Adrenal gland (tissue), 12 donors: ENCODE measurements around the gene IGF2BP2. TPM values are rescaled to one million over a fixed set of nuclear protein-coding genes. Genes with fewer than 3 reads are reported as not detected.

Experiments used
- DNase-seq, 7 donors: peaks; one replicate each; pipeline ENCODE4 v3.0.0-alpha.2; 2019 to 2020
- H3K27ac ChIP-seq, 5 donors: fragments of 200-600 bp; sonication (generic) in 4 of 5; 1 replicate in 3 of 5; 2 replicates in 2 of 5; pipeline versions ENCODE4 v1.5.1 to v1.8.0; 2016 to 2020; ENCODE audit warnings: mild to moderate bottlenecking in 1 of 5
- H3K27me3 ChIP-seq: fragments of 200-600 bp; 2 replicates; pipeline ENCODE4 v1.8.0; 2021
- H3K36me3 ChIP-seq, 2 donors: fragments of 200-600 bp; replicated peaks in 1 of 2; 1 replicate in 1 of 2; 2 replicates in 1 of 2; pipeline versions ENCODE4 v1.5.1 to v1.8.0; 2018 to 2022
- H3K4me1 ChIP-seq, 2 donors: fragments of 200-600 bp; replicated peaks in 1 of 2; 1 replicate in 1 of 2; 2 replicates in 1 of 2; pipeline versions ENCODE4 v1.5.1 to v1.8.0; 2018 to 2021
- H3K4me3 ChIP-seq, 4 donors: fragments of 200-600 bp; sonication (generic) in 3 of 4; one replicate each; pipeline ENCODE4 v1.5.1; 2016 to 2018
- H3K9me3 ChIP-seq, 3 donors: fragments of 200-600 bp; sonication (generic) in 1 of 3; replicated peaks in 1 of 3; 1 replicate in 2 of 3; 2 replicates in 1 of 3; pipeline versions ENCODE4 v1.5.1 to v1.8.0; 2016 to 2021
- CTCF ChIP-seq, 6 experiments: fragments of 450-650 bp in 4 of 6; fragments of 200-600 bp in 2 of 6; sonication (generic) in 1 of 6; IDR thresholded peaks; 1 replicate in 5 of 6; 2 replicates in 1 of 6; pipeline versions ENCODE4 v1.5.1 to v1.8.0; 2016 to 2021; ENCODE audit warnings: antibody characterized with exemption in 6 of 6, mild to moderate bottlenecking in 2 of 6, moderate library complexity in 1 of 6
- POLR2A ChIP-seq, 2 donors: fragments of 450-650 bp; IDR thresholded peaks; one replicate each; pipeline ENCODE4 v1.6.1; 2017; ENCODE audit warnings: antibody characterized with exemption in 2 of 2, mild to moderate bottlenecking in 2 of 2, moderate library complexity in 1 of 2
- WGBS, 4 donors: extraction: QIAGEN DNeasy Blood & Tissue Kit in 2 of 4; methylation state at CpG; one replicate each; pipeline versions ENCODE4 v1.1.5 to v1.1.7; 2013 to 2017; 5-methylcytosine and 5-hydroxymethylcytosine counted together
- intact Hi-C, 2 donors: fragments of 100-400 bp; cut with DNase I; formaldehyde crosslinking; loops; one replicate each; pipeline versions ENCODE4 v1.14.1 to v1.15.0; 2022 to 2023
- polyA plus RNA-seq, 3 donors: library from polyadenylated mRNA; stranded (reverse); fragments of 200-250 nt in 2 of 3; fragments of 350-450 nt in 1 of 3; fragmentation: Illumina TruSeq in 1 of 3; extraction: RNeasy Lipid Tissue Mini Kit (QIAGEN cat#74804) in 1 of 3; gene quantifications; one replicate each; pipeline ENCODE4 v1.2.3, GENCODE V29; 2013 to 2014
- total RNA-seq, 9 donors: library from RNA; depleted of rRNA in 4 of 9; stranded (reverse); fragments of >200 nt in 4 of 9; fragments of 120-200 nt in 1 of 9; fragmentation: NEBNext Ultra II Directional in 1 of 9; extraction: Animal tissue kit (Norgen Biotek cat#: 25700) in 1 of 9; gene quantifications; one replicate each; pipeline versions ENCODE4 v1.1.0 to v1.2.4, GENCODE V29; 2013 to 2023
- donor health status: healthy with polysubstance abuse.
- donor health status: Bipolar disorder and iron deficiency.
- donor health status: DM: yes; HTN: yes; CAD: no.
- donor health status: DM: no; HTN: no; CAD: no.
- donor health status: DM: no; HTN: no; CAD: no.
- donor health status: DM: yes; HTN: yes; CAD: no.

The IGF2BP2 gene
- total and polyA plus RNA-seq, 12 donors, result 7.0 to 75.9 (median 17.9) TPM

- no peaks in the 10 kb centered on the region for H3K36me3 ChIP-seq
- peak; percentile 35 to 60 (median 47) for DNase-seq
- TF ChIP-seq POLR2A (IDR thresholded peaks at IDR 0.05) (peak in 1 of 2 donors; percentile 6), CTCF (IDR thresholded peaks at IDR 0.05) (no peak)
- intact Hi-C loops, result no loop called here
- peaks cover 0 to 22% of the 10 kb centered on the region in 2 donors for H3K4me1 ChIP-seq
- peak overlapping the region in 3 of 4 donors; percentile 29 to 71 (median 68) for H3K4me3 ChIP-seq
- WGBS, 4 donors, result 1 to 6% (median 2%) methylated on average over 16 to 90 of the region's 90 CpGs
- H3K9me3 ChIP-seq, result peaks cover 0 to 4% (median 0%) of the 10 kb centered on the region in 3 donors
- peak overlapping the region in 3 of 5 donors; percentile 68 to 92 (median 85) for H3K27ac ChIP-seq
- no peaks in the 10 kb centered on the region for H3K27me3 ChIP-seq
These were observed 1.0 kb upstream of the IGF2BP2 start for GRCh38 chr3:185825639-185826481.

GRCh38 chr3:185824051-185825005 is 514 bp downstream of the IGF2BP2 start:
- H3K27ac ChIP-seq, result peak overlapping the region in 4 of 5 donors; percentile 66 to 92 (median 83)
- no peaks in the 10 kb centered on the region for H3K36me3 ChIP-seq
- WGBS, 4 donors, result 0 to 2% (median 0%) methylated on average over 23 to 89 of the region's 89 CpGs
- intact Hi-C loops, result no loop called here
- TF ChIP-seq POLR2A (IDR thresholded peaks at IDR 0.05) (no peak), CTCF (IDR thresholded peaks at IDR 0.05) (no peak)
- peaks cover 0 to 4% (median 0%) of the 10 kb centered on the region in 3 donors for H3K9me3 ChIP-seq
- peaks cover 0 to 30% of the 10 kb centered on the region in 2 donors for H3K4me1 ChIP-seq
- DNase-seq, result peak in 6 of 7 donors; percentile 13 to 63 (median 33)
- H3K27me3 ChIP-seq, result no peaks in the 10 kb centered on the region
- peak overlapping the region; percentile 54 to 86 (median 66) for H3K4me3 ChIP-seq

GRCh38 chr3:185823078-185824044 is 1.5 kb downstream of the IGF2BP2 start:
- Histone ChIP-seq H3K4me3 (peak overlapping the region; percentile 54 to 90 (median 66)), H3K36me3 (no peaks in the 10 kb centered on the region), H3K27me3 (no peaks in the 10 kb centered on the region), H3K4me1 (peaks cover 0 to 30% of the 10 kb centered on the region in 2 donors), H3K27ac (peak overlapping the region in 4 of 5 donors; percentile 66 to 92 (median 83)), H3K9me3 (peaks cover 0 to 4% (median 0%) of the 10 kb centered on the region in 3 donors)
- WGBS, 4 donors, result 1 to 3% (median 1%) methylated on average over 25 to 84 of the region's 84 CpGs
- no peak for TF ChIP-seq CTCF (IDR thresholded peaks at IDR 0.05)
- TF ChIP-seq POLR2A (IDR thresholded peaks at IDR 0.05), result peak in 1 of 2 donors; percentile 36
- DNase-seq, result peak; percentile 18 to 63 (median 59)
- intact Hi-C loops, result no loop called here
